Ramos (cell line): ENCODE data around the gene GPR78.

ENCODE experiments used
- in situ Hi-C: fragments of 300-500 bp; cut with MboI; formaldehyde crosslinking; loops from one replicate; pipeline ENCODE4 v1.14.3; 2022; ENCODE audit warnings: low sequenced_read_pairs; ENCODE audit not compliant: unreplicated experiment

Gene GPR78, protein sequence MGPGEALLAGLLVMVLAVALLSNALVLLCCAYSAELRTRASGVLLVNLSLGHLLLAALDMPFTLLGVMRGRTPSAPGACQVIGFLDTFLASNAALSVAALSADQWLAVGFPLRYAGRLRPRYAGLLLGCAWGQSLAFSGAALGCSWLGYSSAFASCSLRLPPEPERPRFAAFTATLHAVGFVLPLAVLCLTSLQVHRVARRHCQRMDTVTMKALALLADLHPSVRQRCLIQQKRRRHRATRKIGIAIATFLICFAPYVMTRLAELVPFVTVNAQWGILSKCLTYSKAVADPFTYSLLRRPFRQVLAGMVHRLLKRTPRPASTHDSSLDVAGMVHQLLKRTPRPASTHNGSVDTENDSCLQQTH

DNA sequence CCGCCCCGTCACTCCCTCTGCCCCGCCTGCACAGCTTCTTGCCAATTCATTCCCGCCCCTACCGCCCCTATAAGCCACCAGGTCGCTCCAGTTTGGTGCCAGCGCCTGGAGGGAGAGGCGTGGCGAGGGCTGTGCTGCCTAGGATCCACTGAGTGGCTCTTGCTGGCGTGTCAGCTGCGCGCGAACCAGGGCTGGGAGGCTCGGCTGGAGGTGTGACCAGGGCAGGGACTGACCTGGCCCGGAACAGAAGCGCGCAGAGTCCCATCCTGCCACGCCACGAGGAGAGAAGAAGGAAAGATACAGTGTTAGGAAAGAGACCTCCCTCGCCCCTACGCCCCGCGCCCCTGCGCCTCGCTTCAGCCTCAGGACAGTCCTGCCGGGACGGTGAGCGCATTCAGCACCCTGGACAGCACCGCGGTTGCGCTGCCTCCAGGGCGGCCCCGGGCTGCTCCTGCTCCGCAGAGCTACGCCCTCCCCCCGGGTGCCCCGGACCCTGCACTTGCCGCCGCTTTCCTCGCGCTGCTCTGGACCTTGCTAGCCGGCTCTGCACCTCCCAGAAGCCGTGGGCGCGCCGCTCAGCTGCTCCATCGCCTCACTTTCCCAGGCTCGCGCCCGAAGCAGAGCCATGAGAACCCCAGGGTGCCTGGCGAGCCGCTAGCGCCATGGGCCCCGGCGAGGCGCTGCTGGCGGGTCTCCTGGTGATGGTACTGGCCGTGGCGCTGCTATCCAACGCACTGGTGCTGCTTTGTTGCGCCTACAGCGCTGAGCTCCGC, at the start of gene GPR78:
GPR78 (plus strand) TSS at position 72 of the 773 bp plus-strand sequence; CDS start at position 663, 591 bp downstream.
- in situ Hi-C loops: no loop called here

- in situ Hi-C loops: no loop called here
These were observed 47.9 kb upstream of the GPR78 start for GRCh38 chr4:8532245-8532781.

DNA sequence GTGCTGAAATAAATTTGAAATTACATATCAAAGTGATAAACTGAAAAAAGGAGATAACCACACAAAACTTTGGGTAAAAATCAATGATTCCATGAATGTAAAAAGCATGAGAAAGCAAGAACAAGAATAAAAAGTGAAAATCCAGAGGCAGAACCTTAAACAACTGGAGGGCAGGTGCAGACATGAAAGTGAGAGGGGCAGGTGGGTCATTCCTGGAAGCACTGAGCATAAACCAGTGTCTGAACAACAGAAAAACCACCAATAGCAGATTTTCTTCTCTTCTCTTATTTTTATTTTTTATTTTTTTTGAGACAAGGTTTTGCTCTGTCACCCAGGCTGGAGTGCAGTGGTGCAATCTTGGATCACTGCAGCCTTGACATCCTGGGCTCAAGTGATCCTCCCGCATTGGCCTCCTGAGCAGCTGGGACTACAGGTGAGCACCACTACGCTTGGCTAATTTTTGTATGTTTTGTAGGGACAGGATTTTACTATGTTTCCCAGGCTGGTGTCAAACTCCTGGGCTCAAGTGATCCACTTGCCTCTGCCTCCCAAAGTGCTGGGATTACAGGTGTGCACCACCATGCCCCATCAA, 46.8 kb upstream of the GPR78 start:
- in situ Hi-C loops: no loop called here

DNA sequence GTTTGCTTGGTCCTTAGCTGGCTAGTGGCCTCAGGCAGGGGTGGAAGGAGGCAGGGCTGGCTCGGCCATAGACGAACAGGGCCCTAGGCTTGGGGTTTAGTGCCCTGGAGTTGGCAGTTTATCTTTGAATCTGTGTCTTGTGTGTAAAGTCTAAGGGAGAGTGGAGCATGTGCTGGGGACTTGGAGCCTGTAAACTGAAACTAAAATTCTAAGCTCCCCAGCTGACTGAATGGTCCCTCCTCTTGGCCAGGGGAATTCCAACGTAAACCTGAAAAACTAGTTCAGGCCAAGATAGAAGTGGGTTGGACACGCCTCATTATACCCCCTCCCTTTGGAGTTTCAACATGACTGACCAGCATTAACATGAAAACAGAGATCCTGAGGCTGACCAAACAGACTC, 46.1 kb upstream of the GPR78 start:
- in situ Hi-C loops: no loop called here

GRCh38 chr4:8534611-8535010, 45.6 kb upstream of the GPR78 start:
- in situ Hi-C loops: no loop called here

DNA sequence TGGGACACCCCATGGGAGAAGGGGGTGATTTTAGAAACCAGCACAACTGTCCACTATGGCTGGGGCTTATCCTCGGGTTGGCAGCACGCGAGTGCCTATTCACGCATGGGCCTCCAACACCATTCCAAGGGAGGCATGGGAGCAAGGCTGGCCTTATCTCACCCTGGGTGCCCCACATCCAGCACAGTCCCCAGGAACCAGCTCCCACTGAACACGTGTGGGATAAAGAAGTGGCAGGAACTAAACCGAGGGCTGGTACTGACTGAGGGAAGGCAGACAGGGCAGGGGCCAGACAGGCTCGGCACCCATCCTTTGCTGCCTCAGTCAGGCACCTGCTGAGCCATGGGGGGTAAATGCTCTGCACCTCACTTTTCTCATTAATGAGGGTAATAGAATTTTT, 43.7 kb upstream of the GPR78 start:
- in situ Hi-C loops: no loop called here

- in situ Hi-C loops: no loop called here
These were observed 43.1 kb upstream of the GPR78 start for GRCh38 chr4:8537041-8537461.

DNA sequence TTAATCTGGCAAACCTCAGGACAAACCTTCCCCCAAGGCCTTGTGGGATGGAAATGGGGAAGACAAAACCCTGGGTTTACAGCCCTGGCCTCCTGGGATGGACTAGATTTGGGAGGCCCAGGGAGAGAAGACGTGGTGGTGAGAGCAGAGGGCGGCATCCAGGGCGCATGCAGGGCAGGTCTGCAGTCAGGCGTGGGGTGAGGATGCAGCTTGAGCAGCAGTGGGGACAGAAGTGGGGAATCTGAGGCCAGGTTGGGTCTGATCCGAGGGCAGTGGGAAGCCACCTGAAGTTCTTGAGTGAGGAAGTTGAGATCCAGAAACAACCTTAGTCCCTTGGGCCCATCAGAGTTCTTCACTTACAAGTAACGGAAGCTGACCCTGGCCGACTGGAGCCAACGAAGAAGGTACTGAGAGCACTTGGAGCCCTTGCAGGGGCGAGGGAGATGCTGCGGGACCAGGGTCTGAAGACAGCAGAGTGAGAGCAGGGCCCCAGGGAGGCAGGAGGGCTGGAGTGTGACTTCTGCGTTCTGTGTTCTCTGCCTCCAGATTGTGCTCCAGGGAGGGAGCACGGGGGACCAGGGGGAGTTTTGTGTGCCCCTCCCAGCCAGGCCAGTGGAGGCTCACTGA, 42.0 kb upstream of the GPR78 start:
- in situ Hi-C loops: no loop called here

DNA sequence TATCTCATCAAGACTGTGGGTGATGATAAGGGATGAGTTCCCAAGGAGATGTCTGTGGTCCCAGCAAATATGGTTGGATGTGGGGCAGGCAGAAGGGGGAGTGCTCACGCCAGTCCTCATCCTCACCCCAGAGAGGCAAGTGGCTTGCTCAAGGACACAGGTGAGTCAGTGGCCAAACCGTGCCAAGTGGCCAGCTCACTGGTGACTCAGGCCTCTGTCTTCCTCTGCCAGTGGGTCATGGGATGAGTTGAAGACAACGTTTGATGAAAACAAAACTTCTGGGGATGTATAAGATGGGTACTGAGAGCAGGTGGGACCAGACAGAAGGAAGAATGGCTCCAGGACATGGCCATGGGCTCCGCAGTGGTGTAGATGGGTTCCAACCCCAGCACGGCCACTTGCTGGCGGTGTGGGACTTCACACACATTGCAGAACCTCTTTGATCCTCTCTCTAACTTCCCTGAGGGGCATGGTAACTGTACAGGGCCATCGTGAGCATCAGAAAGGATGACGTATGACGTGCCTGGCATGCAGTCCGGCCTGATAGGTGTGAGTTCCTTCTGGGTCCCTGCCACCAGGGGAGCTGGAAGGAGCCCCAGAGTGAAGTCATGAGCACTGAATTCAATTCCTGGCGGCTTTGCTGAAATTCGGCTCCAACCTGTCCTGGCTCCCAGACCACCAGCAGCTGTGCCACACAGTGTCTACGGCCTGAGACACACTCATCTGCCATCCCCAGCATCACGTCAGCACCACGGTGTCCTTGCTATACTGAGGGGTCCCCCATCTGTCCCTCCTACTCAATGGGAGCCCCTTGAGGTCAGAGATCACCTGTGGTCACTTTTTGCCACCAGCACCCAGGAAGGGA, 41.3 kb upstream of the GPR78 start:
- in situ Hi-C loops: no loop called here

DNA sequence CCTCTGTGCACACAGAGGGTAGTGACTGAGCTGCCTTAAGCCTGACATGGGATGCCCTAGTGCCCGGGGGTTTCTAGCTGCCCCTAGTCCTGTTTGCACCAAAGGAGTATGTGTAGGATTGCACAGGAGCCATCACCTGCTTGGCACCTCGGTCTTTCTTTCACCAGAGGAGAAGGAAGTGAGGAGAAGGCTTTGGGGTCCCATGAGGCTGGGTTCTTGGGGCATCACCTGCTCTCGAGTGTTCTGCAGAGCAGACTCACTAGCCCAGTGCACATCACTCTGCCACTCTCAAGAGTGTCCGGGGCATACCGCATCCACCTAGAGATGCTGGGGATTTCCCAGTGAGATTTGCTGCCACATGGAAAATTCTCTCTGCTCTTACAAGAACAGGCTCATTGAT, 40.5 kb upstream of the GPR78 start:
- in situ Hi-C loops: no loop called here

GRCh38 chr4:8540072-8540471, 40.1 kb upstream of the GPR78 start:
- in situ Hi-C loops: no loop called here

DNA sequence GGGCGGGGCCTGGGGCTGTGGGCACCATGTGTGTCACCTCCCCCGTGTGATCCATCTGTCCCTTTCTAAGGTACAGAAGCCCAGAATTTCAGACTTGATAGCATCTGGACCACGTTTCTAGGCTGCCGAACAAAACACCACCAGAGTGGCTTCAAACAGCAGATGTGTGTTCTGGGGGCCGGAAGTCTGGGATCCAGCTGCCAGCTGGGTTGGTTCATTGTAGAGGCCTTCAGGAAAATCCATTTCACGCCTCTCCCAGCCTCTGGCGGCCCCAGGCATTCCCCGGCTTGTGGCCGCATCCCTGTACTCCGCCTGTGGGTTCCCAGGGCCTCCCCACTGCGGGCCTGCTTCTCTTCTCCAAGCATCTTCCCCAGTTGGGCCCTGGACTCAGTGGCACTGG, 39.6 kb upstream of the GPR78 start:
- in situ Hi-C loops: no loop called here

DNA sequence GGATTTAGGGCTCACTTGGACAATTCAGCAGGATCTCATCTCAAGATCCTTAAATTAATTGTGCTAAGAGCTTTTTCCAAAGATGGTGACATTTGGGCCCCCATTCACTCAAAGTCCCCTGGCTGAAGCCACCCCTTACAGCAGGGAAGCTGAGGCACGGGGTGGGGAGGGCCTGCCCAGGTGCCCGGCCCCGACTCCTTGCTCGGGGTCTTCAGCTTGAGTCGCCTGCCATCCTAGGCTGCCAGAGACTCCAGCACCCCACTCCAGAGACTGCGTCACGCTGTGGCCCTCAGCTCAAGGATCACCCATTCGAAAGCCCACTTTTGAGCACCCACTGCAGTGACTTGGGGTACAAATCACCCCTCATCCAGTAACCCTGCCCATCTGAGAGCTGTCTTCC, 39.2 kb upstream of the GPR78 start:
- in situ Hi-C loops: no loop called here

DNA sequence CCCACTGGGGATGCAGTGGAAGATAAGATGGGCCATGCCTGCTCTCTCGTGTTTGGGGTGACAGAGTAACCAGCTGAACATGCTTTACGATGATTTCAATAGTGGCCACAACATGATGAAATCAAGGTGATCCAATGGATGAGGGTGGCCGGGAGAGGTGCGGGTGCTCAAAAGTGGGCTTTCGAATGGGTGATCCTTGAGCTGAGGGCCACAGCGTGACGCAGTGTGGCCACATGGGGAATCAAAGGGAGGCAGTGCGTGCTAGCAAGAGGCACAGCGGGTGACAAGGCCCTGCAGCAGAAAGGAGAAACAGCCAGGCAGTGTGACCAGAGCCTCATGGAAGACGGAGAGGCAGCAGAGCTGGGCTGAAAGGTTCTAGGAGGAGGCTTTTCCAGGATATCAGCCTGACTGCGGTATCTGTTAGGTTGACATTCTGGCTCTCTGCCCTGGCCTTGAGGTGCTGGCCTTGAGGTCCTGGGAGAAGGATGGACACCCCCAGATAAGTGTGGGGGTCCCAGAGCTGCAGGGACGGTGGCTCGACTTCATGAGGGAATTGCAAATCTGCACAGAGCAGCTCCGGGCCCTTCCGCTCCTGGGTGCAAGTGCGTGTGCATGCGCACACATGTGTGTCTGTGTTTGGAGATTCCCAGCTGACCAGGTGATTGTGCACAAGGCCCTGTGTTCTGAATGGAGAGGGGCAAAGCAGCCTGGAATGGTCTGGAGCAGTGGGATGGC, 38.0 kb upstream of the GPR78 start:
- in situ Hi-C loops: no loop called here

DNA sequence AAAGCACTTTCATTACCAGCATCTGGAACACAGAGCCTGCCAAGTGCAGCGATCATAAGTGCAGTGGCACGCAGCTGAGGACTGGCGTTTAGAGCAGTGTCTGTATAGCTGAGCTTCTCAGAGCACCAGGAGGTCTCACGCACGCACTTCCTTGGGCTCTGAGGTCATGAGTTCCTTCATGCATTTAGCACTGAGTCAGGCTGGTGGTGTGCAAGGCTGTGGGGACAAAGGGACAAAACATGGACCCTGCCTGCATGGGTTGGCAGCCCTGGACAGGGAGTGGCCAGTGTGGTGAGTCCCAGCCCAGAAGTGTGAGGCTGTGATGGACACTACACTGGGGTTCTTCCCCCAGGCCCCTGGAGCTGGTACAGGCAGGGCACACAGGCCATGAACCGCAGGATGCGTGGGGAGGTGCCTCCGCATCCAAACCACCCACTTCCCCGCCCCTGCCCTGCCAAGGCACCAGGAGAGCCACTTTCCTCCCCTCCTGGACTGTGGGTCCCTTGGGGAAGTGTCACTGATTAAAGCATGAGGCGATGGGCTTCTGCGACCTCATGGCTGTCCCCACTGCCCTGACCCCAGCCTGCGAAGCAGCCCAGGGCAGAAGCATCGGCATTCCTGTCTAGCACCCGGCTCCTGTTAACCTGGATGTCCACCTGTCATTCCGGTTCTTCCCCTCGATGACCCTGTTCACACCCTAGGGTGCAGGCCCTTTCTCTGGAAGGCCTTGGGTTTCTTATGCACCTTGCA, 37.2 kb upstream of the GPR78 start:
- in situ Hi-C loops: no loop called here

DNA sequence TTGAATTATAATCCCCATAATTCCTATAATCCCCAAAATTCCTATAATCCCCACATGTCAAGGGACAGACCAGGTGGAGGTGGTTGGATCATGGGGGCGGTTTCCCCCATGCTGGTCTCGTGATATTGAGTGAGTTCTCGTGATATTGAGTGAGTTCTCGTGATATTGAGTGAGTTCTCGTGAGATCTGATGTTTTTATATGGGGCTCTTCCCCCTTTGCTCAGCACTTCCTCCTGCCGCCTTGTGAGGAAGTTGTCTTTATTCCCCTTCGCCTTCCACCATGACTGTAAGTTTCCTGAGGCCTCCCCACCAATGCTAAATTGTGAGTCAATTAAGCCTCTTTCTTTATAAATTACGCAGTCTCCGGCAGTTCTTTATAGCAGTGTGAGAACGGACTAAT, 36.6 kb upstream of the GPR78 start:
- in situ Hi-C loops: no loop called here

- in situ Hi-C loops: no loop called here
These were observed 35.9 kb upstream of the GPR78 start for GRCh38 chr4:8544282-8544681.

- in situ Hi-C loops: no loop called here
These were observed 35.3 kb upstream of the GPR78 start for GRCh38 chr4:8544741-8545438.
